Activated naive CD4-positive, alpha-beta T cell treated with anti-CD3 and anti-CD28 coated beads, Interleukin-2, amount 10 ng/mL, durations not matched to agents 7 days and 5 days (primary cell): Measurements from ENCODE around the gene NXPH1.

Source experiments
- CTCF ChIA-PET: fragments of 350-600 bp; sonication (Branson Sonifier 250); formaldehyde crosslinking; loops from one replicate; lab custom pipeline; 2021; ENCODE audit warnings: antibody characterized with exemption; lab: Charles Lee
- DNase-seq: peaks from one replicate; pipeline ENCODE4 v3.0.0-alpha.2; 2020
- H3K27ac Mint-ChIP-seq: one replicate; pipeline ENCODE4 v1.8.0; 2021; ENCODE audit warnings: mild to moderate bottlenecking, moderate library complexity, mixed read lengths
- H3K27me3 Mint-ChIP-seq: one replicate; pipeline ENCODE4 v1.8.0; 2021; ENCODE audit warnings: mild to moderate bottlenecking, mixed read lengths
- H3K36me3 Mint-ChIP-seq: one replicate; pipeline ENCODE4 v1.8.0; 2021; ENCODE audit warnings: mixed read lengths
- H3K4me1 Mint-ChIP-seq: one replicate; pipeline ENCODE4 v1.8.0; 2021; ENCODE audit warnings: mixed read lengths
- H3K4me3 Mint-ChIP-seq: one replicate; pipeline ENCODE4 v1.8.0; 2021; ENCODE audit warnings: mild to moderate bottlenecking, moderate library complexity, mixed read lengths
- H3K9me3 Mint-ChIP-seq: one replicate; pipeline ENCODE4 v1.8.0; 2021; ENCODE audit warnings: mixed read lengths

Gene NXPH1

GRCh38 chr7:8618441-8619070 lies 185.1 kb downstream of the NXPH1 start:
- no peak overlapping the region for H3K4me3 Mint-ChIP-seq

DNA sequence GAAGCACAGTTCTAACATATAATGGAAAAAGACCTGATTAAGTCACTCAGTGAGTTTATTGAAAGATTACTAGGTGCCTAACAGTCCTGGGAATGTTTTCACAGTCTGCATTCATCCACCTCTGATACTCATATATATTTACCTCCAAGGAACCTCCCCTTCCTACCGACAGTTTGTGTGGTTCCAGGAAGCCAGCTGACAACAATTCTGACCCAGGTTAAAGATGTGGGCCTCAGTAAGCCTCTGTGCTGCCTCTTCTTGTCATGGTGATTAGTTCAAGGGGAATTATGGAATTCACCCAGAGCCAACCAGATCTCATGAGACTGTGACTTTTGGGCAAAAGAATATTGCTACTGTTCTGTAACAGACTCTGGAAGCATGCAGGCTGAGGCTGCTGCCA lies 186.8 kb downstream of the NXPH1 start:
- Mint-ChIP-seq H3K27me3 (no peaks in the 10 kb centered on the region), H3K4me3 (no peak overlapping the region), H3K27ac (no peak overlapping the region), H3K36me3 (no peaks in the 10 kb centered on the region), H3K9me3 (no peaks in the 10 kb centered on the region), H3K4me1 (no peaks in the 10 kb centered on the region)
- DNase-seq, result no peak
- CTCF ChIA-PET, result no interaction called here

More at GRCh38 chr7:8618441-8619070, 185.1 kb downstream of the NXPH1 start:
- no peaks in the 10 kb centered on the region for H3K36me3 Mint-ChIP-seq
- H3K9me3 Mint-ChIP-seq, result no peaks in the 10 kb centered on the region
- CTCF ChIA-PET, result no interaction called here
- no peaks in the 10 kb centered on the region for H3K27me3 Mint-ChIP-seq
- no peak overlapping the region for H3K27ac Mint-ChIP-seq
- H3K4me1 Mint-ChIP-seq, result no peaks in the 10 kb centered on the region
- DNase-seq, result no peak

DNA sequence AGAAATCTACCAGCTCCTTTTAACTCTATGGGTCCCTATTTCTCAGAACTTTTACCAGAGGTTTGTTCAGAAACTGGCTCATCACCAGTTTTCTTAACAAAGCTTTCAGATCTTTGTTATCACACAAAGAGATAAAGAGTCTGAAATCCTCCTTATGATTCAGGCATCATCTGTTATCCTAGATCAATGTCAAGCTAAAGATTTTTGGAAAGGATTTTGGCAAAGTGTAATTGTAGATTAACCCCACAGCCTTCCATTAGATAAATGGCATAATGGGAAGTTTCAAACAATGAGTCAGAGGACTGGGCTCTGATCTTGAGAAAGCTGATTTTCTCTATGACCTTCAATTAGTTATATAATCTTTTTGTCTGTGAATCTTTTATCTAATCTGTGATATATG lies 192.2 kb downstream of the NXPH1 start:
- H3K27me3 Mint-ChIP-seq, result no peaks in the 10 kb centered on the region
- no peak overlapping the region for H3K27ac Mint-ChIP-seq
- no peaks in the 10 kb centered on the region for H3K4me1 Mint-ChIP-seq
- CTCF ChIA-PET, result no interaction called here
- no peaks in the 10 kb centered on the region for H3K9me3 Mint-ChIP-seq
- H3K36me3 Mint-ChIP-seq, result no peaks in the 10 kb centered on the region
- H3K4me3 Mint-ChIP-seq, result no peak overlapping the region
- DNase-seq, result no peak

- Mint-ChIP-seq H3K27me3 (no peaks in the 10 kb centered on the region), H3K27ac (no peak overlapping the region), H3K9me3 (no peaks in the 10 kb centered on the region), H3K4me1 (no peaks in the 10 kb centered on the region), H3K36me3 (no peaks in the 10 kb centered on the region), H3K4me3 (no peak overlapping the region)
- CTCF ChIA-PET, result no interaction called here
- DNase-seq, result no peak
Measured at GRCh38 chr7:8627325-8627724, 193.9 kb downstream of the NXPH1 start.

- H3K4me3 Mint-ChIP-seq, result no peak overlapping the region
- H3K27ac Mint-ChIP-seq, result no peak overlapping the region
- H3K9me3 Mint-ChIP-seq, result no peaks in the 10 kb centered on the region
- H3K36me3 Mint-ChIP-seq, result no peaks in the 10 kb centered on the region
- CTCF ChIA-PET, result no interaction called here
- H3K27me3 Mint-ChIP-seq, result no peaks in the 10 kb centered on the region
- H3K4me1 Mint-ChIP-seq, result no peaks in the 10 kb centered on the region
- DNase-seq, result no peak
Measured at GRCh38 chr7:8628656-8629055, 195.2 kb downstream of the NXPH1 start.

GRCh38 chr7:8629504-8629903 lies 196.1 kb downstream of the NXPH1 start:
- Mint-ChIP-seq H3K27ac (no peak overlapping the region), H3K4me1 (no peaks in the 10 kb centered on the region), H3K36me3 (no peaks in the 10 kb centered on the region), H3K4me3 (no peak overlapping the region), H3K9me3 (no peaks in the 10 kb centered on the region), H3K27me3 (no peaks in the 10 kb centered on the region)
- CTCF ChIA-PET, result no interaction called here
- no peak for DNase-seq

DNA sequence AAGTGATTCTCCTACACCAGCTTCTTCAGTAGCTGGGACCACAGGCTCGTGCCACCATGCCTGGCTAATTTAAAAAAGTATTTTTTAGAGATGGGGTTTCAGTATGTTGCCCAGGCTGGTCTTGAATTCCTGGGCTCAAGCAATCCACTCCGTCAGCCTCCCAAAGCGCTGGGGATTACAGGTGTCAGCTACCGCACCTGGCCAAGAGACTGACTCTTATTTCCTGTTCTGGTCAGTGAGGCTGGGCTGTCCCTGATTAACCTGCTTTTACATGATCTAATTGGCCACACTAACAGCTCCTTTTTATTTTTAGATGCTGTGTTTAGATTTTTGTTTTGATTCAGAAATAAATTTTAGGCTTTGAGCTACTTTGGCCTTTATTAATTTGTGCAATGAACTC lies 203.9 kb downstream of the NXPH1 start:
- no peak for DNase-seq
- H3K27ac Mint-ChIP-seq, result no peak overlapping the region
- CTCF ChIA-PET, result no interaction called here
- no peaks in the 10 kb centered on the region for H3K27me3 Mint-ChIP-seq
- no peaks in the 10 kb centered on the region for H3K9me3 Mint-ChIP-seq
- no peak overlapping the region for H3K4me3 Mint-ChIP-seq
- H3K4me1 Mint-ChIP-seq, result no peaks in the 10 kb centered on the region
- H3K36me3 Mint-ChIP-seq, result no peaks in the 10 kb centered on the region

GRCh38 chr7:8638076-8638475 lies 204.7 kb downstream of the NXPH1 start:
- peak overlapping the region; percentile 52 for H3K27ac Mint-ChIP-seq
- no peaks in the 10 kb centered on the region for H3K4me1 Mint-ChIP-seq
- no peak for DNase-seq
- H3K27me3 Mint-ChIP-seq, result no peaks in the 10 kb centered on the region
- H3K9me3 Mint-ChIP-seq, result no peaks in the 10 kb centered on the region
- no peaks in the 10 kb centered on the region for H3K36me3 Mint-ChIP-seq
- CTCF ChIA-PET, result no interaction called here
- no peak overlapping the region for H3K4me3 Mint-ChIP-seq

DNA sequence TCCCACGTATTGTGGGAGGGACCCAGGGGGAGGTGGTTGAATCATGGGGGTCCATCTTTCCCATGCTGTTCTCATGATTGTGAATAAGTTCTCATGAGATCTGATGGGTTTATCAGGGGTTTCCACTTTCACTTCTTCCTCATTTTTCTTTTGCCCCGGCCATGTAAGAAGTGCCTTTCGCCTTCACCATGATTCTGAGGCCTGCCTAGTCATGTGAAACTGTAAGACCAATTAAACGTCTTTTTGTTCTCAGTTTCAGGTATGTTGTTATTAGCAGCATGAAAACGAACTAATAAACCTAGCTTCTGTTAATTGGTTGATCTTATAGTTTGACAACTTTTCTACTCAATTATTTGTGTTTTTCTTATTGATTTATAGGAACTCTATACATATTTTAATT lies 206.3 kb downstream of the NXPH1 start:
- CTCF ChIA-PET, result no interaction called here
- Mint-ChIP-seq H3K36me3 (no peaks in the 10 kb centered on the region), H3K27ac (no peak overlapping the region), H3K9me3 (no peaks in the 10 kb centered on the region), H3K4me1 (no peaks in the 10 kb centered on the region), H3K4me3 (no peak overlapping the region), H3K27me3 (no peaks in the 10 kb centered on the region)
- no peak for DNase-seq

DNA sequence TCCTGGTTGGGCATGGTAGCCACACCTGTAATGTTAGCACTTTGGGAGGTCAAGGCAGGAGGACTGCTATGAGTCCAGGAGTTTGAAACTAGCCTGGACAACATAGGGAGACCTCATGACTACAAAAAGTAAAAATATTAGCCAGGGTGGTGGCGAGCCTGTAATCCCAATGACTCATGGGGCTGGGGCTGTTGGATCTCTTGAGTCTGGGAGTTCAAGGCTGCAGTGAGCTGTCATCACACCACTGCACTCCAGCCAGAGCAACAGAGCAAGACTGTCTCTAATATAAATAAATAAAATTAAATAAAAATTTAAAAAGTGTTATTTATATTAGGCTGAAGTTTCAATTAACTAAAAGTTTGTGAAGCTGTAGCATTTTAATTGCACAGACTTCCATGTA lies 207.3 kb downstream of the NXPH1 start:
- no peaks in the 10 kb centered on the region for H3K4me1 Mint-ChIP-seq
- CTCF ChIA-PET, result no interaction called here
- no peaks in the 10 kb centered on the region for H3K36me3 Mint-ChIP-seq
- no peak overlapping the region for H3K4me3 Mint-ChIP-seq
- DNase-seq, result no peak
- no peaks in the 10 kb centered on the region for H3K27me3 Mint-ChIP-seq
- no peaks in the 10 kb centered on the region for H3K9me3 Mint-ChIP-seq
- no peak overlapping the region for H3K27ac Mint-ChIP-seq

GRCh38 chr7:8668627-8669500 lies 235.5 kb downstream of the NXPH1 start:
- Mint-ChIP-seq H3K36me3 (no peaks in the 10 kb centered on the region), H3K4me3 (no peak overlapping the region), H3K27ac (no peak overlapping the region), H3K27me3 (no peaks in the 10 kb centered on the region), H3K9me3 (no peaks in the 10 kb centered on the region), H3K4me1 (no peaks in the 10 kb centered on the region)
- DNase-seq, result no peak
- CTCF ChIA-PET, result no interaction called here

DNA sequence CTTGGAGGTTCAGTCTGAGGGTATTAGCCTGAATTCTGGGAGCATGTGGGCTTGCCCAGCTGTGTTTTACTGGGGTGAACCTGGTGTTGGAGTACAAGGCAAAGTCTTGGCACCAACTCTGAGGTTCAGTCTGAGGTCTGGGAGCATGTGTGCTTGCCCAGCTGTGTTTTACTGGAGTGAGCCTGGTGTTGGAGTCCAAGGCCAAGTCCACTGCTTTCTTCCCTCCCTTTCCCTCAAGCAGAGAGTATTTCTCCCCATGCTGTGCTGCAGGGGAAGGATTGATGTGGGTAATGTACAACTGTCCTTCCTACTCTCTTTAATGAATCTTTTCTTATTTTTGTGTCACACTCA lies 236.1 kb downstream of the NXPH1 start:
- Mint-ChIP-seq H3K4me3 (no peak overlapping the region), H3K4me1 (no peaks in the 10 kb centered on the region), H3K36me3 (no peaks in the 10 kb centered on the region), H3K27ac (no peak overlapping the region), H3K9me3 (no peaks in the 10 kb centered on the region), H3K27me3 (no peaks in the 10 kb centered on the region)
- no peak for DNase-seq
- CTCF ChIA-PET, result no interaction called here

GRCh38 chr7:8684426-8684825 lies 251.0 kb downstream of the NXPH1 start:
- Mint-ChIP-seq H3K9me3 (no peaks in the 10 kb centered on the region), H3K27ac (no peak overlapping the region), H3K27me3 (no peaks in the 10 kb centered on the region), H3K36me3 (no peaks in the 10 kb centered on the region), H3K4me3 (no peak overlapping the region), H3K4me1 (no peaks in the 10 kb centered on the region)
- CTCF ChIA-PET, result no interaction called here
- DNase-seq, result no peak

DNA sequence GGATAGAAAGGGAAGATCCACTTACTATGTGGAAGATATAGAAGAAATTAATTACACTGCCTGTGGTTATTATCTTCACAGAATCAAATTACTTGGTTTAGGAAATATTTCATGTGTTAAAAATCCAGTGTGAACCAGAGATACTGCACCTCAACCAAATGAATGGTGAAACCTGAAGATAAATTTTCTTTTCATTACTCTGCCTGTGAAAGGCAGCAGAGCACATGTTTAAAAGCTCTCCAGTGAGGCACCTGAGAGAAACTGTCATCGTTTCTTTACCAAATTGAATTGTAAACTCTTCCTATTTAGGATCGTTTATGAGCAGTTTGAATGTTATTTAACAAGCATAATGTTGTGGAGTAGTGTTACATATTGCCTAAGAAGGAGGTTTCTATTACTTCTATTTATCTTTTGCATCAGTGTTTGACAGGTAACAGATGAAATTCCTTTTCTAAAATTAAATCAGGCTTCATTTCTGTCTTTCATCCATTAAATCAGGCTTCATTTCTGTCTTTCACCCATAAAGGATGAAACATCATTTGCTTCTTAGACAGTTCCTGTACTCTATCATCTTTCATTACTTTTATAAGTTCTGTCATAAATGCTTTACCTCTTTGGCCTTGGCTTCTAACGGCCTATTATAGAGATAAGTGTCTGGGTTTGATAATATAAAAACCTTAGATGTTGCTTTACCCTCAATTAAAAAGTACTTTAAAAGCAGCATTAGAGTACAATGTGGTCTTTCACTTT lies 266.6 kb downstream of the NXPH1 start:
- H3K27ac Mint-ChIP-seq, result no peak overlapping the region
- H3K9me3 Mint-ChIP-seq, result no peaks in the 10 kb centered on the region
- CTCF ChIA-PET, result no interaction called here
- H3K4me1 Mint-ChIP-seq, result no peaks in the 10 kb centered on the region
- H3K36me3 Mint-ChIP-seq, result no peaks in the 10 kb centered on the region
- no peak overlapping the region for H3K4me3 Mint-ChIP-seq
- DNase-seq, result no peak
- no peaks in the 10 kb centered on the region for H3K27me3 Mint-ChIP-seq

DNA sequence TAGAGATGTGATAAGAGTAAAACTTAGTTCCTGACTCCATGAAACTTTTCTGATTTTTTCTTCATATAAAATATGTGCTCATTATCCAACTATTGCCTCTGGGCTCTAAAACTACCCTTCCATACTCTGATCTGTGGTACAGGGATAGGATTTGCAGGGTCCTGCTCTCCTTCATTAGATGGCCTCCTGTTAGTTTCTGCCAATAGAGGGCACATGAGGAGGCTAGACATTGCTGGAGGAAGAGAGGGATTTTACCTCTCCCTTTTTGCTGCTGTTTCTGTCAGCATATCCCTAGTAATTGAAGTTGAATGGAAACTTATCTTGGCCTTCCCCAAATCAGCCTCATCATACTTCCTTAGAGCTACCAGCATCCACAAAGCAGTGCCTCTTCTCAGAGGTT lies 269.4 kb downstream of the NXPH1 start:
- H3K27ac Mint-ChIP-seq, result no peak overlapping the region
- CTCF ChIA-PET, result interaction anchor here (1.1 kb wide), 1 partner anchor 1692 kb away, joined by 3 read pairs; no protein-coding TSS in a partner anchor
- H3K9me3 Mint-ChIP-seq, result no peaks in the 10 kb centered on the region
- no peaks in the 10 kb centered on the region for H3K4me1 Mint-ChIP-seq
- no peak overlapping the region for H3K4me3 Mint-ChIP-seq
- no peaks in the 10 kb centered on the region for H3K36me3 Mint-ChIP-seq
- no peak for DNase-seq
- no peaks in the 10 kb centered on the region for H3K27me3 Mint-ChIP-seq
